Activated T-cell treated with anti-CD3 and anti-CD28 coated beads, Interleukin-2, amount 50 U/mL, for 4 hours (primary cell): Measurements from ENCODE around the gene FOXO1. TPM values are rescaled to one million over a fixed set of nuclear protein-coding genes. Genes with fewer than 3 reads are reported as not detected.

Experiments
- ATAC-seq, 2 donors: fragments of 200-7000 bp; cut with Tn5 transposase; one replicate each; pipeline ENCODE4 v1.10.0; 2021
- DNase-seq: peaks from one replicate; pipeline ENCODE4 v3.0.0-alpha.2; 2020
- H3K27me3 Mint-ChIP-seq: one replicate; pipeline ENCODE4 v1.8.0; 2021; ENCODE audit warnings: low read depth, mixed read lengths
- H3K36me3 Mint-ChIP-seq: one replicate; pipeline ENCODE4 v1.8.0; 2022; ENCODE audit warnings: mixed read lengths; ENCODE audit not compliant: insufficient read depth
- H3K4me1 Mint-ChIP-seq: one replicate; pipeline ENCODE4 v1.8.0; 2021; ENCODE audit warnings: low read depth, mixed read lengths
- H3K4me3 Mint-ChIP-seq: one replicate; pipeline ENCODE4 v1.8.0; 2021; ENCODE audit warnings: mild to moderate bottlenecking, moderate library complexity, mixed read lengths
- H3K9me3 Mint-ChIP-seq: one replicate; pipeline ENCODE4 v1.8.0; 2021; ENCODE audit warnings: mixed read lengths
- total RNA-seq, 3 donors: library from RNA; stranded (reverse); gene quantifications; one replicate each; pipeline ENCODE4 v1.2.1, GENCODE V29; 2021

FOXO1 gene
- total RNA-seq, 3 donors from 2014 or later, result 61.1 to 64.0 (median 62.7) TPM

GRCh38 chr13:40578055-40578454, 88.4 kb downstream of the FOXO1 start:
- no peak for ATAC-seq
- peaks cover 6% of the 10 kb centered on the region for H3K36me3 Mint-ChIP-seq
- peaks cover 96% of the 10 kb centered on the region for H3K4me1 Mint-ChIP-seq
- H3K4me3 Mint-ChIP-seq, result no peak overlapping the region
- no peaks in the 10 kb centered on the region for H3K27me3 Mint-ChIP-seq
- no peak for DNase-seq
- peaks cover 5% of the 10 kb centered on the region for H3K9me3 Mint-ChIP-seq

GRCh38 chr13:40576369-40576768, 90.1 kb downstream of the FOXO1 start:
- no peaks in the 10 kb centered on the region for H3K9me3 Mint-ChIP-seq
- H3K27me3 Mint-ChIP-seq, result no peaks in the 10 kb centered on the region
- peaks cover 97% of the 10 kb centered on the region for H3K4me1 Mint-ChIP-seq
- DNase-seq (no peak), ATAC-seq (peak in 1 of 2 donors; percentile 42)
- H3K4me3 Mint-ChIP-seq, result no peak overlapping the region
- H3K36me3 Mint-ChIP-seq, result peaks cover 2% of the 10 kb centered on the region

GRCh38 chr13:40572961-40573360, 93.5 kb downstream of the FOXO1 start:
- H3K27me3 Mint-ChIP-seq, result no peaks in the 10 kb centered on the region
- DNase-seq (no peak), ATAC-seq (no peak)
- H3K36me3 Mint-ChIP-seq, result peaks cover 3% of the 10 kb centered on the region
- peaks cover 93% of the 10 kb centered on the region for H3K4me1 Mint-ChIP-seq
- H3K9me3 Mint-ChIP-seq, result no peaks in the 10 kb centered on the region
- no peak overlapping the region for H3K4me3 Mint-ChIP-seq

GRCh38 chr13:40571338-40571963, 95.0 kb downstream of the FOXO1 start:
- no peak for DNase-seq
- H3K4me3 Mint-ChIP-seq, result no peak overlapping the region
- ATAC-seq, result no peak
- H3K4me1 Mint-ChIP-seq, result peaks cover 90% of the 10 kb centered on the region
- peaks cover 3% of the 10 kb centered on the region for H3K36me3 Mint-ChIP-seq
- H3K27me3 Mint-ChIP-seq, result no peaks in the 10 kb centered on the region
- no peaks in the 10 kb centered on the region for H3K9me3 Mint-ChIP-seq

GRCh38 chr13:40570930-40571329, 95.5 kb downstream of the FOXO1 start:
- Mint-ChIP-seq H3K9me3 (no peaks in the 10 kb centered on the region), H3K27me3 (no peaks in the 10 kb centered on the region), H3K4me3 (no peak overlapping the region), H3K36me3 (peaks cover 3% of the 10 kb centered on the region), H3K4me1 (peaks cover 90% of the 10 kb centered on the region)
- DNase-seq (no peak), ATAC-seq (peak; percentile 16 to 39)

GRCh38 chr13:40569024-40569350, 97.5 kb downstream of the FOXO1 start:
- ATAC-seq, result no peak
- Mint-ChIP-seq H3K36me3 (peaks cover 3% of the 10 kb centered on the region), H3K27me3 (no peaks in the 10 kb centered on the region), H3K4me1 (peaks cover 90% of the 10 kb centered on the region), H3K4me3 (no peak overlapping the region), H3K9me3 (no peaks in the 10 kb centered on the region)
- no peak for DNase-seq

- ATAC-seq (no peak), DNase-seq (no peak)
- H3K36me3 Mint-ChIP-seq, result peaks cover 3% of the 10 kb centered on the region
- H3K4me1 Mint-ChIP-seq, result peaks cover 90% of the 10 kb centered on the region
- no peak overlapping the region for H3K4me3 Mint-ChIP-seq
- no peaks in the 10 kb centered on the region for H3K9me3 Mint-ChIP-seq
- no peaks in the 10 kb centered on the region for H3K27me3 Mint-ChIP-seq
These were observed 98.0 kb downstream of the FOXO1 start for GRCh38 chr13:40568246-40569023.

- H3K27me3 Mint-ChIP-seq, result no peaks in the 10 kb centered on the region
These were observed 99.6 kb downstream of the FOXO1 start for GRCh38 chr13:40566811-40567210.

GRCh38 chr13:40565282-40566148, 100.9 kb downstream of the FOXO1 start:
- H3K36me3 Mint-ChIP-seq, result peaks cover 7% of the 10 kb centered on the region
- DNase-seq, result no peak
- no peaks in the 10 kb centered on the region for H3K27me3 Mint-ChIP-seq
- peak; percentile 23 to 35 for ATAC-seq
- no peaks in the 10 kb centered on the region for H3K9me3 Mint-ChIP-seq
- peaks cover 85% of the 10 kb centered on the region for H3K4me1 Mint-ChIP-seq
- H3K4me3 Mint-ChIP-seq, result peak overlapping the region; percentile 1

More at GRCh38 chr13:40566811-40567210, 99.6 kb downstream of the FOXO1 start:
- Mint-ChIP-seq H3K4me1 (peaks cover 92% of the 10 kb centered on the region), H3K4me3 (no peak overlapping the region), H3K36me3 (peaks cover 3% of the 10 kb centered on the region), H3K9me3 (no peaks in the 10 kb centered on the region)
- ATAC-seq (no peak), DNase-seq (no peak)

- no peaks in the 10 kb centered on the region for H3K27me3 Mint-ChIP-seq
- H3K4me3 Mint-ChIP-seq, result no peak overlapping the region
- peaks cover 86% of the 10 kb centered on the region for H3K4me1 Mint-ChIP-seq
- no peak for DNase-seq
- H3K9me3 Mint-ChIP-seq, result no peaks in the 10 kb centered on the region
- H3K36me3 Mint-ChIP-seq, result peaks cover 15% of the 10 kb centered on the region
- ATAC-seq, result peak in 1 of 2 donors; percentile 24
These were observed 102.0 kb downstream of the FOXO1 start for GRCh38 chr13:40564342-40565001.

- no peak for DNase-seq
- H3K4me3 Mint-ChIP-seq, result peak overlapping the region; percentile 24
These were observed 102.9 kb downstream of the FOXO1 start for GRCh38 chr13:40563350-40564125.

GRCh38 chr13:40562975-40563349, 103.5 kb downstream of the FOXO1 start:
- DNase-seq (no peak), ATAC-seq (peak in 1 of 2 donors; percentile 27)
- Mint-ChIP-seq H3K36me3 (peaks cover 21% of the 10 kb centered on the region), H3K4me1 (peaks cover 85% of the 10 kb centered on the region), H3K4me3 (no peak overlapping the region), H3K9me3 (no peaks in the 10 kb centered on the region), H3K27me3 (no peaks in the 10 kb centered on the region)

More at GRCh38 chr13:40563350-40564125, 102.9 kb downstream of the FOXO1 start:
- peaks cover 86% of the 10 kb centered on the region for H3K4me1 Mint-ChIP-seq
- no peaks in the 10 kb centered on the region for H3K9me3 Mint-ChIP-seq
- H3K27me3 Mint-ChIP-seq, result no peaks in the 10 kb centered on the region
- peaks cover 20% of the 10 kb centered on the region for H3K36me3 Mint-ChIP-seq
- ATAC-seq, result no peak

GRCh38 chr13:40559915-40560314, 106.5 kb downstream of the FOXO1 start:
- no peaks in the 10 kb centered on the region for H3K9me3 Mint-ChIP-seq
- ATAC-seq, result no peak
- H3K36me3 Mint-ChIP-seq, result peaks cover 33% of the 10 kb centered on the region
- H3K4me3 Mint-ChIP-seq, result no peak overlapping the region
- no peaks in the 10 kb centered on the region for H3K27me3 Mint-ChIP-seq
- H3K4me1 Mint-ChIP-seq, result peaks cover 80% of the 10 kb centered on the region
- no peak for DNase-seq
